ENCODE results near the gene KCNK17. TPM values are rescaled to one million over a fixed set of nuclear protein-coding genes. Genes with fewer than 3 reads are reported as not detected.

KCNK17 gene
- total and polyA plus RNA-seq, 2 of the 8 experiments (the other 6 are each of a cell fraction or from before 2014, with no cell fraction given), result 2.9 to 3.4 TPM

GRCh38 chr6:39260456-39260855 lies 53.8 kb downstream of the KCNK17 start:
- WGBS, 2 experiments (ENCODE audit: extremely low coverage in 1 of 2, insufficient coverage in 1 of 2, insufficient read length in 1 of 2, insufficient replicate concordance in 2 of 2, low coverage in 1 of 2, low lambda C conversion rate in 2 of 2, missing lambda C conversion rate in 1 of 2), result 93% methylated on average over 2 of the region's 2 CpGs; no CpG with 5 or more reads in 1 of the 2 experiments
- TF ChIP-seq RFX5 (IDR thresholded peaks at IDR 0.05; ENCODE audit: borderline replicate concordance, low read depth, low read length) (no peak), SIRT6 (IDR thresholded peaks at IDR 0.05; ENCODE audit: low read length) (no peak), ASH2L (IDR thresholded peaks at IDR 0.05; ENCODE audit: low read length) (no peak), NRF1 (IDR thresholded peaks at IDR 0.05; ENCODE audit: low read depth, low read length) (no peak), CHD2 (IDR thresholded peaks at IDR 0.05; ENCODE audit: low read length) (no peak), GABPA (IDR thresholded peaks at IDR 0.05; ENCODE audit: borderline replicate concordance, insufficient read depth, low read length) (no peak), RXRA (IDR thresholded peaks at IDR 0.05; ENCODE audit: insufficient read depth, low read depth, low read length) (no peak), TAF1 (IDR thresholded peaks at IDR 0.05; ENCODE audit: low read depth, low read length) (no peak), CBX5 (IDR thresholded peaks at IDR 0.05; ENCODE audit: low read depth, low read length) (no peak), RNF2 (IDR thresholded peaks at IDR 0.05; ENCODE audit: borderline replicate concordance, low read depth, low read length, missing control alignments, poor library complexity, severe bottlenecking) (no peak), RBBP5 (IDR thresholded peaks at IDR 0.05; ENCODE audit: borderline replicate concordance, low read depth, low read length) (no peak), POU5F1 (IDR thresholded peaks at IDR 0.05; ENCODE audit: low read depth, low read length) (no peak), CEBPB (IDR thresholded peaks at IDR 0.05; ENCODE audit: low read depth, low read length) (no peak), SP1 (IDR thresholded peaks at IDR 0.05; ENCODE audit: low read depth, low read length) (no peak), JUN (IDR thresholded peaks at IDR 0.05; ENCODE audit: low read depth, low read length) (no peak)

More at GRCh38 chr6:39260456-39260855, 53.8 kb downstream of the KCNK17 start:
- H4K20me1 ChIP-seq (replicated peaks in 1 of 2; ENCODE audit: control insufficient read depth in 1 of 2, insufficient read depth in 2 of 2, low read length in 2 of 2), result no peaks in the 10 kb centered on the region
- H3K9me3 ChIP-seq (ENCODE audit: insufficient read depth in 2 of 2, low read depth in 1 of 2, low read length in 1 of 2), result no peaks in the 10 kb centered on the region
- no peak overlapping the region for H3K56ac ChIP-seq (replicated peaks; ENCODE audit: insufficient read length, low read depth, low read length)
- H3K23me2 ChIP-seq (ENCODE audit: low read depth, low read length), result no peaks in the 10 kb centered on the region
- H3K4me2 ChIP-seq (ENCODE audit: insufficient read depth in 1 of 2, low read depth in 2 of 2, low read length in 2 of 2), result no peak overlapping the region
- no peak overlapping the region for H3K9ac ChIP-seq (replicated peaks in 1 of 4; ENCODE audit: extremely low read depth in 1 of 4, low read depth in 3 of 4, low read length in 3 of 4)
- peak overlapping the region; percentile 11; the same call in 1 of the 2 replicates for H3K18ac ChIP-seq (ENCODE audit: extremely low read depth, low read length)
- H2BK20ac ChIP-seq (ENCODE audit: low read length), result peak overlapping the region; percentile 77; the same call in 1 of the 2 replicates
- peaks cover 0 to 11% (median 6%) of the 10 kb centered on the region in 4 experiments; a peak in 4 of 7 replicates for H3K4me1 ChIP-seq (replicated peaks in 1 of 4; ENCODE audit: control insufficient read depth in 3 of 4, insufficient read depth in 4 of 4, low read length in 3 of 4)
- 0 out of 2 replicates have a peak overlapping the region, but pooled peaks have one; percentile 40 for H2BK15ac ChIP-seq (ENCODE audit: low read length)
- no peak overlapping the region for H3K14ac ChIP-seq (ENCODE audit: insufficient read length)
- H2AFZ ChIP-seq (ENCODE audit: low read length), result no peak overlapping the region
- H4K5ac ChIP-seq (ENCODE audit: insufficient read length, low read depth, low read length), result no peak overlapping the region
- ChIA-PET CTCF (ENCODE audit: partially characterized antibody) (interaction anchor here (1.5 to 4.3 kb wide), 5 partner anchors 21 to 70 kb away, joined by 4 to 36 read pairs (median 8); partner anchors contain the start of gene KCNK5), POLR2A (ENCODE audit: partially characterized antibody) (interaction anchor here (0.8 kb wide), 1 partner anchor 28 kb away, joined by 3 read pairs; no protein-coding TSS in a partner anchor)
- H3K79me2 ChIP-seq (ENCODE audit: control insufficient read depth in 1 of 2, insufficient read depth in 2 of 2, low read length in 2 of 2), result no peaks in the 10 kb centered on the region
- DNase-seq (ENCODE audit: low read depth in 1 of 2, low spot score in 2 of 2) (no peak), FAIRE-seq (no peak)
- no peak overlapping the region for H4K8ac ChIP-seq (ENCODE audit: extremely low read depth, insufficient read depth, low read length)
- H4K91ac ChIP-seq (replicated peaks; ENCODE audit: insufficient read length, low read length), result peak overlapping the region; percentile 5
- no peak overlapping the region for H3K4me3 ChIP-seq (ENCODE audit: extremely low read depth in 1 of 4, insufficient read depth in 2 of 4, low read depth in 3 of 4, low read length in 4 of 4)
- no peak overlapping the region for H2BK120ac ChIP-seq (replicated peaks; ENCODE audit: low read depth, low read length)
- no peaks in the 10 kb centered on the region for H3K36me3 ChIP-seq (ENCODE audit: control insufficient read depth in 2 of 4, insufficient read depth in 4 of 4, low read length in 3 of 4)
- 0 out of 2 replicates have a peak overlapping the region, but pooled peaks have one; percentile 67 for H2BK5ac ChIP-seq (ENCODE audit: low read depth, low read length)
- H3K79me1 ChIP-seq (ENCODE audit: low read depth, low read length), result no peaks in the 10 kb centered on the region
- H2AK5ac ChIP-seq (ENCODE audit: low read depth, low read length), result peak overlapping the region; percentile 84; the same call in 1 of the 2 replicates
- no peak overlapping the region for H3K27ac ChIP-seq (ENCODE audit: low read depth, low read length)
- H2BK12ac ChIP-seq (ENCODE audit: low read depth, low read length), result 0 out of 2 replicates have a peak overlapping the region, but pooled peaks have one; percentile 76
- H3K23ac ChIP-seq (ENCODE audit: insufficient read length), result no peak overlapping the region
- H3K4ac ChIP-seq (replicated peaks; ENCODE audit: insufficient read length, low read depth, low read length), result no peak overlapping the region
- H3K27me3 ChIP-seq (replicated peaks in 1 of 4; ENCODE audit: control insufficient read depth in 3 of 4, extremely low read depth in 1 of 4, insufficient read depth in 3 of 4, low read length in 3 of 4), result no peaks in the 10 kb centered on the region

Data from H1 (cell line).